Measurements from ENCODE around the gene LAS1L.
"Not testable (repeated sequence)": the region's sequence is repeated elsewhere in the genome, so short reads cannot be mapped to it uniquely, and the experiment has no call there.

Gene LAS1L

GRCh38 chrX:65516756-65517155 is 17.8 kb downstream of the LAS1L start:
- no peak for DNase-seq

DNA sequence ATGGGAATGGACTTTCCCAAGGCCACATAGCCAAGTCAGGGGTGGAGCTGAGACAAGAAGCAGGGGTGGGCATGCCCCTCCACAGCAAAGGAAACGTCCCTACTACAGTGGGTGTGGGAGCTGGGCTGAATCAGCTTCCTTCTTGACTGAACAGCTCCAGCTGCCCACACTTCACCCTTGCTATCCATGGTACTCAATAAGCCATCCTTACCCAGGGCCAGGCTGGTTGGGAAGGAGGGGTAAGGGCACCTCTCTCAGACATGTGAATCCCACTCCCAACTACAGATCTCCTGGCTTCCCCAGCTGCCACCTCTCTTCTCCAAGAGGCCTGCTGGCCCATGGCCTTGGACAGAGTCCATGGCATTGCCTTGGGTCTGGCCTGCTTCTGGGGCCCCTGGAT is 21.0 kb downstream of the LAS1L start:
- no peak for DNase-seq

DNA sequence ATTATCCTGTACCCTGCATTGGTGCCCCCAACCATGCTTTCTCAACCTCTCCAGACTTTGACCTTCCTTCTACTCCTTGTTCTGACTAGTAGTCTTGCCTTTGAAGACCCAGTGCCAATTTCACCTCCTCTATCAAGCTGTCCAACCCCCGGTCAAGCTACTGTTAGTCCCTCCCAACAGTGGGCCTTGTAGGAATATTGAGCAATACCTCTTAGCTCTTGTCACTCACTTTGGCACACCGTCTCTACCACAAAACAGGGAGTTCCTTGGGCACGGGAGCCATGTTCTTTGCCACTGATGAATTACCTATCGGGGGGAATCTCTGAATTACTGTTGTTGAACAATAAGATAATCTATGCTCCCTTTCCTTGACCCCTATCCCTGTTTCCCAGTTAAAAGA is 25.2 kb downstream of the LAS1L start:
- no peak for DNase-seq

DNA sequence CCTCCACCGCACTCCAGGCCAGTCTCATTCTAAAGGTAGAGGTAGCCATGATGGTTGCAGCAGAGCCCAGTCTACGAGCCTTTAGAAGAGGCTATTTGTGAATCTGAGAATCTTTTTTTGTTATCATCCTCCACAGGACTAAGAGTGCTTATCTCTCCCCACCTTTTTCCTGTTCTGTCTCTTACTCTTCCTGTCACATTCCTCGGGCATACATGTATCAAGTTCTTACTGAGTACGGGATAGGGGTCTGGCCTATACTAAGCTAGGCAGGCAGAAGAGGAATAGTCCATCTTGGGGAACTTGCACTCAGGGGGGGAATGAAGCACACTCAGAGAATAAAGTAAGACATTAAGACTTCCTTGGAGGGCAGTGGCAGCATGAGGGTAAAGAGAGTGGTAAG is 25.7 kb downstream of the LAS1L start:
- DNase-seq: no peak

GRCh38 chrX:65502618-65503017 is 32.0 kb downstream of the LAS1L start:
- no peak for DNase-seq

GRCh38 chrX:65493431-65493830 is 41.2 kb downstream of the LAS1L start:
- no peak for DNase-seq

GRCh38 chrX:65491620-65492019 is 43.0 kb downstream of the LAS1L start:
- DNase-seq: no peak

DNA sequence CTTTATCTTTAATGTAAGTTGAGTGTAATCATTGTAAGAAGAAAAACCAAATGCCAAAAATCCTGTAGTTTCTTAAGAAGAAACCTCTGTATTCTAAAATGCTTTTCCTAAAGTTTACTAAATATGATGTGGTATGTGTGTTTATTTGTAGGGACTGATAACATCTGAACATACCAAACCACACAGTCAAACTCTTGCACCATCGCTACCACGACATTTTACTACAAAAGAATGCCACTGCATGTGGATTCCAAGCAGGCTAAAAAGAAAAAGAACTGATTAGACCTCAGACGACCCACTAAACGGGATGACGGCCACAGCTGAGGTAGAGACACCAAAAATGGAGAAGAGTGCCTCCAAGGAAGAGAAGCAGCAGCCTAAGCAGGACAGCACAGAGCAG is 46.1 kb downstream of the LAS1L start:
- DNase-seq: no peak

GRCh38 chrX:65480960-65481359 is 53.6 kb downstream of the LAS1L start:
- no peak for DNase-seq

- DNase-seq: not testable (repeated sequence)
Observed at GRCh38 chrX:65479102-65479501, 55.5 kb downstream of the LAS1L start.

GRCh38 chrX:65476564-65476963 is 58.0 kb downstream of the LAS1L start:
- peak; percentile 35 for DNase-seq

DNA sequence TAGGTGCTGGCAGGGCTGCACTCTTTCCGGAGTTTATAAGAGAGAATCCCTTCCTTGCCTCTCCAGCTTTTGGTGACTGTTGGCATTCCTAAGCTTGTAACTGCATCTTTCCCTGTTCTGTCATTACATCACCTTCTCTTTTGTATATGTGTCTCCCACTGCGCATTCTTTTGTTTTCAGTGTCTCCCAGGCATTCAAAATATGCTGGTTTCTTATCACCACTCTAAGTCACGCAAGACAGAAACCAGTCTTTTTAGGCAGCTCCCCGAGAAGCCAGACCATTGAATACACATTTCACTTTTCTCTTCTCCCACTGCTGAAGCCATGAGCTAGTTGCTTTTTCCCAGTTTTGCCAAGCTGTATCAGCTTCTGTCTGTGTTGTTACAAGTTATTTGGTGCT is 71.0 kb downstream of the LAS1L start:
- no peak for DNase-seq
